Karpas-422 (cell line): ENCODE results near the gene ZNF555. TPM values are rescaled to one million over a fixed set of nuclear protein-coding genes. Genes with fewer than 3 reads are reported as not detected.

ENCODE experiments used
- DNase-seq: peaks from one replicate; pipeline ENCODE4 v3.0.0-alpha.2; 2015
- H2AFZ ChIP-seq: fragments of 200-600 bp; sonication (generic); 2 replicates; pipeline ENCODE4 v1.6.1; 2014; ENCODE audit warnings: antibody characterized with exemption, low read length, mixed read lengths
- H3K27ac ChIP-seq: fragments of 200-600 bp; sonication (generic); 2 replicates; pipeline ENCODE4 v1.5.1; 2014; ENCODE audit warnings: mild to moderate bottlenecking, low read length, moderate library complexity
- H3K27me3 ChIP-seq: fragments of 200-600 bp; sonication (generic); 2 replicates; pipeline ENCODE4 v1.6.1; 2014; ENCODE audit warnings: low read length, mixed read lengths
- H3K36me3 ChIP-seq: fragments of 200-600 bp; sonication (generic); 2 replicates; pipeline ENCODE4 v1.6.1; 2014; ENCODE audit warnings: low read length, mixed read lengths; ENCODE audit not compliant: insufficient read depth
- H3K4me1 ChIP-seq: fragments of 200-600 bp; sonication (generic); 2 replicates; pipeline ENCODE4 v1.6.1; 2014; ENCODE audit warnings: mild to moderate bottlenecking, low read length, mixed read lengths
- H3K4me2 ChIP-seq: fragments of 200-600 bp; sonication (generic); 2 replicates; pipeline ENCODE4 v1.6.1; 2014; ENCODE audit warnings: low read length, low read depth, mild to moderate bottlenecking; ENCODE audit not compliant: poor library complexity, severe bottlenecking
- H3K4me3 ChIP-seq: fragments of 200-600 bp; sonication (generic); 2 replicates; pipeline ENCODE4 v1.5.1; 2014; ENCODE audit warnings: mild to moderate bottlenecking, antibody characterized with exemption, low read length, mixed read lengths
- H3K79me2 ChIP-seq: fragments of 200-600 bp; sonication (generic); 2 replicates; pipeline ENCODE4 v1.6.1; 2014; ENCODE audit warnings: mild to moderate bottlenecking, low read length, mixed read lengths
- H3K9ac ChIP-seq: fragments of 200-600 bp; sonication (generic); 2 replicates; pipeline ENCODE4 v1.6.0; 2014; ENCODE audit warnings: low read length
- H3K9me2 ChIP-seq: fragments of 200-600 bp; sonication (generic), shearing (Covaris generic); replicated peaks from 2 replicates; pipeline ENCODE4 v1.6.0; 2014; ENCODE audit warnings: mild to moderate bottlenecking, low read length, moderate library complexity; ENCODE audit not compliant: insufficient read depth
- H3K9me3 ChIP-seq: fragments of 300-700, 200-600 bp; sonication (generic); 2 replicates; pipeline ENCODE4 v1.6.1; 2014; ENCODE audit warnings: low read length, mixed read lengths
- H4K20me1 ChIP-seq: fragments of 200-600 bp; sonication (generic); 2 replicates; pipeline ENCODE4 v1.6.1; 2014; ENCODE audit warnings: mild to moderate bottlenecking, antibody characterized with exemption, low read length, low read depth; ENCODE audit not compliant: insufficient read depth
- total RNA-seq: library from RNA; depleted of rRNA; stranded (reverse); fragments of >200 nt; shearing (Covaris generic); gene quantifications from 2 replicates; pipeline ENCODE4 v1.2.3, GENCODE V29; 2014; ENCODE audit warnings: low replicate concordance

Gene ZNF555
- total RNA-seq, 1 experiment from 2014 or later: 1.4 TPM

- Histone ChIP-seq H3K27me3 (no peaks in the 10 kb centered on the region), H3K4me3 (no peak overlapping the region), H3K36me3 (peaks cover 5% of the 10 kb centered on the region), H3K9me3 (peaks cover 10% of the 10 kb centered on the region), H3K9ac (no peak overlapping the region), H3K9me2 (no peaks in the 10 kb centered on the region), H3K4me1 (peaks cover 2% of the 10 kb centered on the region), H4K20me1 (no peaks in the 10 kb centered on the region), H2AFZ (no peak overlapping the region), H3K27ac (no peak overlapping the region), H3K4me2 (no peak overlapping the region), H3K79me2 (no peaks in the 10 kb centered on the region)
- DNase-seq: peak; percentile 23
Measured at GRCh38 chr19:2847507-2847906, 6.2 kb downstream of the ZNF555 start.

GRCh38 chr19:2848616-2849015 is 7.3 kb downstream of the ZNF555 start:
- Histone ChIP-seq H3K79me2 (no peaks in the 10 kb centered on the region), H3K4me2 (no peak overlapping the region), H3K27me3 (no peaks in the 10 kb centered on the region), H3K27ac (no peak overlapping the region), H3K9me2 (no peaks in the 10 kb centered on the region), H3K4me1 (no peaks in the 10 kb centered on the region), H4K20me1 (no peaks in the 10 kb centered on the region), H3K9me3 (peaks cover 21% of the 10 kb centered on the region), H2AFZ (no peak overlapping the region), H3K4me3 (no peak overlapping the region), H3K9ac (no peak overlapping the region), H3K36me3 (peaks cover 16% of the 10 kb centered on the region)
- DNase-seq: no peak

- peak; percentile 38 for DNase-seq
- H3K4me1 ChIP-seq: no peaks in the 10 kb centered on the region
Measured at GRCh38 chr19:2850256-2850925, 9.1 kb downstream of the ZNF555 start.

GRCh38 chr19:2852598-2852997 is 11.3 kb downstream of the ZNF555 start:
- Histone ChIP-seq H3K9me3 (peaks cover 33% of the 10 kb centered on the region), H3K27me3 (no peaks in the 10 kb centered on the region), H3K4me1 (no peaks in the 10 kb centered on the region), H3K27ac (no peak overlapping the region), H2AFZ (no peak overlapping the region), H3K9me2 (no peaks in the 10 kb centered on the region), H3K9ac (no peak overlapping the region), H3K4me3 (no peak overlapping the region), H4K20me1 (no peaks in the 10 kb centered on the region), H3K79me2 (no peaks in the 10 kb centered on the region), H3K36me3 (peaks cover 17% of the 10 kb centered on the region), H3K4me2 (no peak overlapping the region)
- peak; percentile 19 for DNase-seq

More at GRCh38 chr19:2850256-2850925, 9.1 kb downstream of the ZNF555 start:
- Histone ChIP-seq H3K9me2 (no peaks in the 10 kb centered on the region), H3K36me3 (peaks cover 17% of the 10 kb centered on the region), H3K4me2 (no peak overlapping the region), H2AFZ (no peak overlapping the region), H3K27ac (no peak overlapping the region), H4K20me1 (no peaks in the 10 kb centered on the region), H3K27me3 (no peaks in the 10 kb centered on the region), H3K79me2 (no peaks in the 10 kb centered on the region), H3K9ac (no peak overlapping the region), H3K9me3 (peaks cover 33% of the 10 kb centered on the region), H3K4me3 (no peak overlapping the region)

- H3K36me3 ChIP-seq: peaks cover 17% of the 10 kb centered on the region
Measured at GRCh38 chr19:2853015-2853606, 11.8 kb downstream of the ZNF555 start.

GRCh38 chr19:2854849-2855248 is 13.6 kb downstream of the ZNF555 start:
- Histone ChIP-seq H3K27ac (no peak overlapping the region), H3K27me3 (no peaks in the 10 kb centered on the region), H3K4me1 (no peaks in the 10 kb centered on the region), H3K4me2 (no peak overlapping the region), H3K4me3 (no peak overlapping the region), H2AFZ (no peak overlapping the region), H3K9me2 (no peaks in the 10 kb centered on the region), H3K36me3 (peaks cover 17% of the 10 kb centered on the region), H3K9ac (no peak overlapping the region), H3K9me3 (peaks cover 32% of the 10 kb centered on the region), H3K79me2 (no peaks in the 10 kb centered on the region), H4K20me1 (no peaks in the 10 kb centered on the region)
- DNase-seq: no peak

More at GRCh38 chr19:2853015-2853606, 11.8 kb downstream of the ZNF555 start:
- Histone ChIP-seq H3K9me3 (peaks cover 33% of the 10 kb centered on the region), H3K4me3 (no peak overlapping the region), H2AFZ (no peak overlapping the region), H3K9ac (no peak overlapping the region), H3K4me1 (no peaks in the 10 kb centered on the region), H3K9me2 (no peaks in the 10 kb centered on the region), H3K79me2 (no peaks in the 10 kb centered on the region), H4K20me1 (no peaks in the 10 kb centered on the region), H3K4me2 (no peak overlapping the region), H3K27ac (no peak overlapping the region), H3K27me3 (no peaks in the 10 kb centered on the region)
- DNase-seq: peak; percentile 31

- H4K20me1 ChIP-seq: no peaks in the 10 kb centered on the region
- no peak overlapping the region for H3K4me3 ChIP-seq
- H3K4me1 ChIP-seq: no peaks in the 10 kb centered on the region
- peaks cover 27% of the 10 kb centered on the region for H3K9me3 ChIP-seq
- no peaks in the 10 kb centered on the region for H3K27me3 ChIP-seq
- no peak overlapping the region for H2AFZ ChIP-seq
- no peak overlapping the region for H3K9ac ChIP-seq
- no peak overlapping the region for H3K27ac ChIP-seq
- H3K36me3 ChIP-seq: peaks cover 17% of the 10 kb centered on the region
- H3K9me2 ChIP-seq: no peaks in the 10 kb centered on the region
- no peak for DNase-seq
- no peak overlapping the region for H3K4me2 ChIP-seq
- no peaks in the 10 kb centered on the region for H3K79me2 ChIP-seq
Measured at GRCh38 chr19:2856457-2857050, 15.3 kb downstream of the ZNF555 start.

GRCh38 chr19:2858864-2859263 is 17.6 kb downstream of the ZNF555 start:
- H3K36me3 ChIP-seq: no peaks in the 10 kb centered on the region
- H4K20me1 ChIP-seq: no peaks in the 10 kb centered on the region
- H2AFZ ChIP-seq: no peak overlapping the region
- no peaks in the 10 kb centered on the region for H3K4me1 ChIP-seq
- H3K79me2 ChIP-seq: no peaks in the 10 kb centered on the region
- DNase-seq: no peak
- no peak overlapping the region for H3K4me3 ChIP-seq
- H3K9me3 ChIP-seq: peaks cover 9% of the 10 kb centered on the region
- no peak overlapping the region for H3K9ac ChIP-seq
- no peak overlapping the region for H3K4me2 ChIP-seq
- H3K27ac ChIP-seq: no peak overlapping the region
- H3K27me3 ChIP-seq: no peaks in the 10 kb centered on the region
- no peaks in the 10 kb centered on the region for H3K9me2 ChIP-seq
